ENCODE data around the gene KIF2B.
"Not testable (repeated sequence)": the region's sequence is repeated elsewhere in the genome, so short reads cannot be mapped to it uniquely, and the experiment has no call there.

KIF2B gene, protein sequence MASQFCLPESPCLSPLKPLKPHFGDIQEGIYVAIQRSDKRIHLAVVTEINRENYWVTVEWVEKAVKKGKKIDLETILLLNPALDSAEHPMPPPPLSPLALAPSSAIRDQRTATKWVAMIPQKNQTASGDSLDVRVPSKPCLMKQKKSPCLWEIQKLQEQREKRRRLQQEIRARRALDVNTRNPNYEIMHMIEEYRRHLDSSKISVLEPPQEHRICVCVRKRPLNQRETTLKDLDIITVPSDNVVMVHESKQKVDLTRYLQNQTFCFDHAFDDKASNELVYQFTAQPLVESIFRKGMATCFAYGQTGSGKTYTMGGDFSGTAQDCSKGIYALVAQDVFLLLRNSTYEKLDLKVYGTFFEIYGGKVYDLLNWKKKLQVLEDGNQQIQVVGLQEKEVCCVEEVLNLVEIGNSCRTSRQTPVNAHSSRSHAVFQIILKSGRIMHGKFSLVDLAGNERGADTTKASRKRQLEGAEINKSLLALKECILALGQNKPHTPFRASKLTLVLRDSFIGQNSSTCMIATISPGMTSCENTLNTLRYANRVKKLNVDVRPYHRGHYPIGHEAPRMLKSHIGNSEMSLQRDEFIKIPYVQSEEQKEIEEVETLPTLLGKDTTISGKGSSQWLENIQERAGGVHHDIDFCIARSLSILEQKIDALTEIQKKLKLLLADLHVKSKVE

GRCh38 chr17:53822764-53823163 is at the start of gene KIF2B:
Gene KIF2B, plus strand, starts transcription at chr17:53822927. Its CDS starts 107 bp downstream, at chr17:53823034.
- no peak for DNase-seq (ENCODE audit: low read depth in 2 of 2)

DNA sequence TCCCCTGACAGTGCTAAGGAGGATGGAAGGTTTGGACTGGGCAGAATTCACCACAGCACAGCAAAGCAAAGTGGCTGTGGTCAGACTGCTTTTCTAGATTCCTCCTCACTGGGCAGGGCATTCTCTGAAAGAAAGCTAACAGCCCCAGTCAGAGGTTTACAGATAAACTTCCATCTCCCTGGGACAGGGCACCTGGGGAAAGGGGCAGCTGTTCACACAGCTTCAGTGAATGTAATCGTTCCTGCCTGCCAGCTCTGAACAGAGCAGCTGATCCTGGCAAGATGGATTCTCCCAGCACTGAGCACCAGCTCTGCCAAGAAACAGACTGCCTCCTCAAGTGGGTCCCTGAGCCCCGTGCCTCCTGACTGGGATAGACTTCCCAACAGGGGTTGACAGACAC is 42.4 kb upstream of the KIF2B start:
- DNase-seq (ENCODE audit: low read depth in 2 of 2), result no peak

GRCh38 chr17:53791551-53791950 is 31.2 kb upstream of the KIF2B start:
- DNase-seq (ENCODE audit: low read depth in 2 of 2), result no peak

DNA sequence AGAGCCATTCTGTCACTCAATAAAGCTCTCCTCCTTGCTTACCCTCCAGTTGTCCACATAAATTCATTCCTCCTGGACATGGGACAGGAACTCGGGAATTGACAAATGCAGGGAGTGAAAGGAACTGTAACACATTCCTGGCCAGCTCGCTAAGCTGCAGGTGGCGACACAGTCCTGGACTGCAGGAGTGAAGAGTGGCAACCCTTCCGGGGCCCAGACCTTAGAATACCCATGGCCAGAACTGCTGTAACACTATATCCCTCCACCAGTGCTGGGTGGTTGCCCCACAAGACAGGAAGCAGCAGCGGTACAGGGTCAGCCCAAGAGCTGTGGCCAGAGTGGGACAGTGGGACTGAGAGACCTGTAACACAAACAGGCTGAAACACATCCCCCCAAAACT is 30.3 kb upstream of the KIF2B start:
- DNase-seq (ENCODE audit: low read depth in 2 of 2), result no peak

GRCh38 chr17:53792997-53793396 is 29.7 kb upstream of the KIF2B start:
- DNase-seq (ENCODE audit: low read depth in 2 of 2), result no peak

GRCh38 chr17:53794875-53795274 is 27.9 kb upstream of the KIF2B start:
- no peak for DNase-seq (ENCODE audit: low read depth in 2 of 2)

DNA sequence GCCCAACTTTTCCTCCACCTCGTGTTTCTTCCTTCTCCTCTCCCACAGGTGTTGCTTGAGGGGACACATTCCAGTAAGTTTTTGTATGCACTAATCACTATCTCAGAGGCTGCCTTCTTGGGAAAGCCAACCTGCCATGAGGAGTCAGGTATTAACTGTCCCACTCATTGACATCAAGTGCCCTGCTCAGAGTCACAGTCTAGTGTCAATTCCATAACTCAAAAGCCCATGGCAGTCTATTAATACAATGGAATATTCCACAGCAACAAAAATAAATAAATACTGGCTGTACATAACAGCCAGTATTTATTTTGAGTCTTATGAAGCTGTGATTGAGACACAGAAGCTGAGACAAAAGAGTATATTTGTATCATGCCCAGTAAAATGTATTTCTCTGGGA is 26.1 kb upstream of the KIF2B start:
- DNase-seq (ENCODE audit: low read depth in 2 of 2), result no peak

DNA sequence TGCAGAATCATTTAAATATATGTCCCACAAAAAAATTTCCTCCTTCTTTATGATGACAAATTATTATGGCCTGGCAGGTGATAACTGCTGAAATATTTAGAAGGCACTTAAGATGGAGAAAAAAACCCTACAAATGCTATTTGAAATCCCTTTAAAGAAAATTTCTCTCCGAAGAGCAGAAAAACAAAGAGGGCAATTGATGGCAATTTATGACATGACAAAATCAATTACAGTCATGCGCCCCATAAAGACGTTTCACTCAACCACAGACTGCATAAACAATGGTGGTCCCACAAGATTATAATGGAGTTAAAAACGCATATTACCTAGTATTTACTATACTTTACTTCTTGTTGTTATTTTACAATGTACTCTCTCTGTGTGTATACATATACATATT is 25.2 kb upstream of the KIF2B start:
- DNase-seq (ENCODE audit: low read depth in 2 of 2), result no peak

DNA sequence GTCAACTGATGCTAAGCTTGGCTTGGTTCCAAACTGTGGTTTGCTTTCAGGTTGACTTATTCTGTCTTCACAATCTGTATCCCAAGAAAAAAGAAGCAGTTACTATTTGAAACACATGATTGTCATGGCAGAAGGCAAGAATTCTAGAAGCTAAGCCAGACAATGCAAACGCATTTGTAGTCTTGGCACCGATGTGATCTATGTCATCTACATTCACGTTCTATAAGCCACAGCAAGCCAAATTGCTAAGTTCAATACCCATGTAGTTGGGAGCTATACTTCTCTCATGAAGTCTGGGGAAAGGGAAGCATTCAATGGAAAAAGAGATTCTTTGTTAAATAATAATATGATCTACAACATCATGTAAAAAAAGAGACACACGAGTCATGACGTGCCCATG is 18.3 kb upstream of the KIF2B start:
- no peak for DNase-seq (ENCODE audit: low read depth in 2 of 2)

- no peak for DNase-seq (ENCODE audit: low read depth in 2 of 2)
Observed at GRCh38 chr17:53806473-53806872, 16.3 kb upstream of the KIF2B start.

- no peak for DNase-seq (ENCODE audit: low read depth in 2 of 2)
Observed at GRCh38 chr17:53807286-53807685, 15.4 kb upstream of the KIF2B start.

DNA sequence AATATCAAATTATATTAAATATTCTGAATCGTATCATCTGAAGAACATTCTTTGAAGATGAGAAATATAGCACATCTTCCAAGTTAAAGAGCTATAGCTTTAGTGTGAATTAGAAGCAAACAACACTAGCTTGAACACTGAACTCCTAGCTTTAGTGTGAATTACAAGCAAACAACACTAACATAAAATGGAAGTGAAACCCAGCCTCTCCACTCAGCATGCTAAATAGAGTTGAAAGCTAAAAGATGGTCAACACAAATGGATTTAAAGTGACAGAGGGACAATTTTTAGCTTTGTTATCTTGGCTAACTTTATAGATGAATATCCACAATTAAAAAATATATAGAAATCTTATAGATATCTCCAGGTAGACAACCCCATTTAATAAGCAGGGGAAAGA is 4.5 kb upstream of the KIF2B start:
- DNase-seq (ENCODE audit: low read depth in 2 of 2), result no peak

- DNase-seq (ENCODE audit: low read depth in 2 of 2), result no peak
Observed at GRCh38 chr17:53818929-53819328, 3.8 kb upstream of the KIF2B start.

- DNase-seq (ENCODE audit: low read depth in 2 of 2), result no peak
Observed at GRCh38 chr17:53819956-53820355, 2.8 kb upstream of the KIF2B start.

- no peak for DNase-seq (ENCODE audit: low read depth in 2 of 2)
Observed at GRCh38 chr17:53823341-53824050, 769 bp downstream of the KIF2B start.

- not testable (repeated sequence) for DNase-seq (ENCODE audit: low read depth in 2 of 2)
Observed at GRCh38 chr17:53834771-53835170, 12.0 kb downstream of the KIF2B start.

- DNase-seq (ENCODE audit: low read depth in 2 of 2), result no peak
Observed at GRCh38 chr17:53837131-53837530, 14.4 kb downstream of the KIF2B start.

GRCh38 chr17:53844491-53845107 is 21.9 kb downstream of the KIF2B start:
- no peak for DNase-seq (ENCODE audit: low read depth in 2 of 2)

DNA sequence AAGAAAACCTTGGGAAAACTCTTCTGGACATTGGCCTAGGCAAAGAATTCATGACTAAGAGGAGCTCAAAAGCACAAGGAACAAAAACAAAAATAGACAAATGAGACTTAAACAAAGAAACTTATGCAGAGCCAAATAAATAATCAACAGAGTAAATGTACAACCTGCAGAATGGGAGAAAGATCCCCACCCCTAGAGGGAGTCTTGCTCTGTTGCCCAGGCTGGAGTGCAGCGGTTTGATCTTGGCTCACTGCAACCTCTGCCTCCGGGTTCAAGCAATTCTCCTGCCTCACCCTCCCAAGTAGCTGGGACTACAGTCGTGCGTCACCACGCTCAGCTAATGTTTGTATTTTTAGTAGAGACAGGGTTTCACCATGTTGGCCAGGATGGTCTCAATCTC is 48.4 kb downstream of the KIF2B start:
- not testable (repeated sequence) for DNase-seq (ENCODE audit: low read depth in 2 of 2)
